SK-N-SH (cell line): ENCODE results near the gene DBH. TPM values are rescaled to one million over a fixed set of nuclear protein-coding genes. Genes with fewer than 3 reads are reported as not detected.

ENCODE experiments used
- CTCF ChIA-PET: fragments of 300-600, 350-600 bp; formaldehyde crosslinking; extraction: SDS; loops from one replicate; lab custom pipeline; 2021; lab: Yijun Ruan, JAX
- POLR2A ChIA-PET: fragments of 350-600 bp; sonication (Branson Sonifier 250); formaldehyde crosslinking; extraction: SDS; loops from one replicate; lab custom pipeline; 2020; ENCODE audit warnings: antibody characterized with exemption, inconsistent platforms; lab: Yijun Ruan, JAX
- DNase-seq: peaks from one replicate; pipeline ENCODE4 v3.0.0; 2012
- H2AFZ ChIP-seq: fragments of 200-600 bp; sonication (generic); 2 replicates; pipeline ENCODE4 v1.8.1; 2016; ENCODE audit warnings: antibody characterized with exemption, mild to moderate bottlenecking, low read depth
- H3F3A ChIP-seq: fragments of 200-600 bp; sonication (generic); replicated peaks from 2 replicates; pipeline ENCODE3; 2016; ENCODE audit warnings: antibody characterized with exemption, mild to moderate bottlenecking; ENCODE audit not compliant: insufficient read depth
- H3K27ac ChIP-seq, 2 experiments: fragments of 200-500 bp in 1 of 2; fragments of 200-600 bp in 1 of 2; sonication (Bioruptor generic) in 1 of 2; sonication (generic), shearing (Covaris generic) in 1 of 2; 2 replicates each; pipeline versions ENCODE4 v1.5.1 to v1.6.1; 2014 to 2016; ENCODE audit warnings: low read depth in 2 of 2, inconsistent platforms in 1 of 2, low read length in 1 of 2, mild to moderate bottlenecking in 1 of 2, mixed read lengths in 1 of 2
- H3K27me3 ChIP-seq: fragments of 200-600 bp; sonication (generic), shearing (Covaris generic); 2 replicates; pipeline ENCODE4 v1.6.1; 2016; ENCODE audit warnings: mixed run types; ENCODE audit not compliant: insufficient read depth
- H3K36me3 ChIP-seq, 2 experiments: fragments of 200-500 bp in 1 of 2; fragments of 200-600 bp in 1 of 2; sonication (Bioruptor generic) in 1 of 2; sonication (generic) in 1 of 2; replicated peaks in 1 of 2; 2 replicates each; pipeline versions ENCODE3 to v1.5.1; 2014 to 2016; ENCODE audit warnings: low read length in 1 of 2, mild to moderate bottlenecking in 1 of 2; ENCODE audit not compliant: insufficient read depth in 2 of 2, control insufficient read depth in 1 of 2
- H3K4me1 ChIP-seq, 2 experiments: fragments of 200-500 bp in 1 of 2; fragments of 200-600 bp in 1 of 2; sonication (Bioruptor generic) in 1 of 2; sonication (generic), shearing (Covaris generic) in 1 of 2; 2 replicates each; pipeline versions ENCODE4 v1.5.1 to v1.6.1; 2014 to 2016; ENCODE audit warnings: low read depth in 1 of 2, low read length in 1 of 2, mixed run types in 1 of 2; ENCODE audit not compliant: insufficient read depth in 2 of 2, control insufficient read depth in 1 of 2
- H3K4me2 ChIP-seq: fragments of 200-600 bp; sonication (generic), shearing (Covaris generic); 2 replicates; pipeline ENCODE4 v1.6.1; 2017; ENCODE audit warnings: mixed run types
- H3K4me3 ChIP-seq, 2 experiments: fragments of 200-500 bp in 1 of 2; fragments of 200-600 bp in 1 of 2; sonication (Bioruptor generic) in 1 of 2; sonication (generic), shearing (Covaris generic) in 1 of 2; 2 replicates each; pipeline versions ENCODE4 v1.5.1 to v1.8.1; 2014 to 2016; ENCODE audit warnings: low read depth in 2 of 2, inconsistent platforms in 1 of 2, low read length in 1 of 2, mild to moderate bottlenecking in 1 of 2, mixed read lengths in 1 of 2, moderate library complexity in 1 of 2
- H3K79me2 ChIP-seq: fragments of 200-600 bp; sonication (generic); 2 replicates; pipeline ENCODE4 v1.8.1; 2017; ENCODE audit warnings: mild to moderate bottlenecking; ENCODE audit not compliant: insufficient read depth
- H3K9ac ChIP-seq: fragments of 200-600 bp; sonication (generic); 2 replicates; pipeline ENCODE4 v1.6.1; 2017; ENCODE audit warnings: mixed run types
- H3K9me2 ChIP-seq: fragments of 200-600 bp; sonication (generic); 2 replicates; pipeline ENCODE4 v1.6.1; 2017; ENCODE audit warnings: mixed run types
- H3K9me3 ChIP-seq: fragments of 200-600 bp; sonication (generic); 2 replicates; pipeline ENCODE4 v1.6.1; 2017; ENCODE audit warnings: mixed run types, mild to moderate bottlenecking, moderate library complexity
- H4K20me1 ChIP-seq: fragments of 200-600 bp; sonication (generic); 2 replicates; pipeline ENCODE4 v1.6.1; 2017; ENCODE audit warnings: mild to moderate bottlenecking, mixed run types; ENCODE audit not compliant: insufficient read depth
- CHD2 ChIP-seq: fragments of 150-350 bp; IDR thresholded peaks from 2 replicates; pipeline ENCODE4 v1.6.1; 2018; ENCODE audit warnings: low read length; ENCODE audit not compliant: partially characterized antibody
- FOSL2 ChIP-seq: IDR thresholded peaks from 2 replicates; pipeline ENCODE4 v1.4.0; 2012; ENCODE audit warnings: low read depth, mild to moderate bottlenecking, moderate library complexity, borderline replicate concordance
- JUND ChIP-seq: IDR thresholded peaks from 2 replicates; pipeline ENCODE4 v1.4.0; 2012
- MEF2A ChIP-seq: IDR thresholded peaks from 2 replicates; pipeline ENCODE4 v1.4.0; 2012; ENCODE audit warnings: low read depth, borderline replicate concordance
- NFIC ChIP-seq: IDR thresholded peaks from 2 replicates; pipeline ENCODE4 v1.4.0; 2012; ENCODE audit warnings: borderline replicate concordance
- POLR2AphosphoS5 ChIP-seq: IDR thresholded peaks from 2 replicates; pipeline ENCODE4 v1.6.1; 2012; ENCODE audit warnings: low read depth, low read length
- RFX5 ChIP-seq: IDR thresholded peaks from 2 replicates; pipeline ENCODE4 v1.6.1; 2012; ENCODE audit warnings: mild to moderate bottlenecking, improper control_type of control experiment, low read length
- SMC3 ChIP-seq: IDR thresholded peaks from 2 replicates; pipeline ENCODE4 v1.6.1; 2012; ENCODE audit warnings: low read depth, low read length, improper control_type of control experiment
- TAF1 ChIP-seq: IDR thresholded peaks from 2 replicates; pipeline ENCODE4 v1.6.1; 2012; ENCODE audit warnings: low read depth, mild to moderate bottlenecking, low read length, moderate library complexity, borderline replicate concordance
- TCF12 ChIP-seq: IDR thresholded peaks from 2 replicates; pipeline ENCODE4 v1.4.0; 2012
- WGBS: methylation state at CpG from one replicate; pipeline ENCODE4 v1.1.6; 2017; ENCODE audit warnings: low lambda C conversion rate; 5-methylcytosine and 5-hydroxymethylcytosine counted together
- polyA plus RNA-seq, 3 experiments: library from polyadenylated mRNA; depleted of rRNA; stranded (reverse); fragments of >200 nt; gene quantifications; 2 replicates each; pipeline ENCODE4 v1.2.3, GENCODE V29; 2012
- TF ChIP-seq, protein P1 (sequence below): fragments of 150-350 bp; IDR thresholded peaks from 2 replicates; pipeline ENCODE4 v1.6.1; 2017; ENCODE audit warnings: antibody characterized with exemption, low read length, low read depth, borderline replicate concordance
- TF ChIP-seq, protein P2 (sequence below): fragments of 150-350 bp; IDR thresholded peaks from 2 replicates; pipeline ENCODE4 v1.6.1; 2016; ENCODE audit warnings: mild to moderate bottlenecking, low read depth, low read length
- TF ChIP-seq, protein P3 (sequence below): IDR thresholded peaks from 2 replicates; pipeline ENCODE4 v1.6.1; 2012; ENCODE audit warnings: mild to moderate bottlenecking, low read depth, low read length, moderate library complexity

The DBH gene
- polyA plus RNA-seq, 1 of the 3 experiments (the other 2 are of a cell fraction): 0.92 TPM

DNA sequence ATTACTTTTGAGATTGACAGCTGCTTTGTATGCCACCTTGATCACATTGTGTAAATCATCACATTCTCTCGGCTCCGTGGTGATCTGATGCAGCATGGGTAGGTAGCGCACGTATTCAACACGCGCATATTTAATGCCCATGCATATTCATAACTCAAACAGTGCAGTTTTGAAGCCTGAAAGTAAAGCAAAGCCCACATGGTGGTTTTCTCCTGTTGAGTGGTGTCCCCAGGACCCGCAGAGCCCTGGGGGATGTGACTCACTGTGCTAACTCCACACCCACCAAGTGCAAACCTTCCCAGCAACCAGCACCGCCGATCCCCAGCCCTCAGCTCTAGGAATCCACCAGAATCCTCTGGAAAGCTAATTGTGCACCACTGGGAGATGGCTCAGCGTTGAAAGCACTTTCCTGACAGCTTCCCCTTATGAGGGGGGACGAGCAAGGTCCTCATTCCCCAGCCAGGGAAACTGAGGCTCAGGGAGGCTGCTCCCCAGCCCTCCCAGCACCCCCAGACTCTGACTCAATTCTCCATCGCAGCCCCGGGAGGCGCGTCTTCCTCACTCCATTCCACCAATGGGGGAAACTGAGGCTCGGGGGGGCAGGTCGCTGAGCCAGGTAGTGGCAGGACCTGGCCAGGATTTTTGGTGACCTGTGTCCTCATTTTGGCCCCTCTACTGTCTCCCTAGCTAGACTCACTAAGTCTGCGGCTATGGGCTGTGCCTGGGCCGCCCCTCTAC, 55.6 kb downstream of the DBH start:
- Histone ChIP-seq H3K79me2 (no peaks in the 10 kb centered on the region), H3K9me2 (no peaks in the 10 kb centered on the region), H3K9me3 (no peaks in the 10 kb centered on the region), H3K27me3 (no peaks in the 10 kb centered on the region), H2AFZ (no peak overlapping the region), H3K9ac (no peak overlapping the region), H3K4me1 (peaks cover 0 to 26% of the 10 kb centered on the region in 2 experiments; a peak in 1 of 4 replicates), H3K36me3 (no peaks in the 10 kb centered on the region), H3K4me2 (no peak overlapping the region), H3K4me3 (no peak overlapping the region), H3K27ac (no peak overlapping the region; a peak in 1 of 4 replicates), H3F3A (no peaks in the 10 kb centered on the region), H4K20me1 (no peaks in the 10 kb centered on the region)
- POLR2A ChIA-PET: interaction anchor here (1.2 kb wide), 1 partner anchor 10 kb away, joined by 3 read pairs; no protein-coding TSS in a partner anchor
- CTCF ChIA-PET: interaction anchor here (0.7 to 2.1 kb wide), 10 partner anchors 8 to 304 kb away, joined by 3 to 7 read pairs (median 3); partner anchors contain the start of gene ADAMTSL2
- DNase-seq: no peak
- WGBS: 91% methylated on average over 12 of the region's 19 CpGs
- TF ChIP-seq TAF1 (no peak), SMC3 (no peak), RFX5 (no peak), CHD2 (no peak), JUND (no peak), MEF2A (no peak), POLR2AphosphoS5 (no peak), FOSL2 (no peak), TCF12 (no peak), NFIC (no peak)
- TF ChIP-seq, protein P1, sequence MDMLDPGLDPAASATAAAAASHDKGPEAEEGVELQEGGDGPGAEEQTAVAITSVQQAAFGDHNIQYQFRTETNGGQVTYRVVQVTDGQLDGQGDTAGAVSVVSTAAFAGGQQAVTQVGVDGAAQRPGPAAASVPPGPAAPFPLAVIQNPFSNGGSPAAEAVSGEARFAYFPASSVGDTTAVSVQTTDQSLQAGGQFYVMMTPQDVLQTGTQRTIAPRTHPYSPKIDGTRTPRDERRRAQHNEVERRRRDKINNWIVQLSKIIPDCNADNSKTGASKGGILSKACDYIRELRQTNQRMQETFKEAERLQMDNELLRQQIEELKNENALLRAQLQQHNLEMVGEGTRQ: no peak
- TF ChIP-seq, protein P2, sequence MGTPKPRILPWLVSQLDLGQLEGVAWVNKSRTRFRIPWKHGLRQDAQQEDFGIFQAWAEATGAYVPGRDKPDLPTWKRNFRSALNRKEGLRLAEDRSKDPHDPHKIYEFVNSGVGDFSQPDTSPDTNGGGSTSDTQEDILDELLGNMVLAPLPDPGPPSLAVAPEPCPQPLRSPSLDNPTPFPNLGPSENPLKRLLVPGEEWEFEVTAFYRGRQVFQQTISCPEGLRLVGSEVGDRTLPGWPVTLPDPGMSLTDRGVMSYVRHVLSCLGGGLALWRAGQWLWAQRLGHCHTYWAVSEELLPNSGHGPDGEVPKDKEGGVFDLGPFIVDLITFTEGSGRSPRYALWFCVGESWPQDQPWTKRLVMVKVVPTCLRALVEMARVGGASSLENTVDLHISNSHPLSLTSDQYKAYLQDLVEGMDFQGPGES: no peak
- TF ChIP-seq, protein P3, sequence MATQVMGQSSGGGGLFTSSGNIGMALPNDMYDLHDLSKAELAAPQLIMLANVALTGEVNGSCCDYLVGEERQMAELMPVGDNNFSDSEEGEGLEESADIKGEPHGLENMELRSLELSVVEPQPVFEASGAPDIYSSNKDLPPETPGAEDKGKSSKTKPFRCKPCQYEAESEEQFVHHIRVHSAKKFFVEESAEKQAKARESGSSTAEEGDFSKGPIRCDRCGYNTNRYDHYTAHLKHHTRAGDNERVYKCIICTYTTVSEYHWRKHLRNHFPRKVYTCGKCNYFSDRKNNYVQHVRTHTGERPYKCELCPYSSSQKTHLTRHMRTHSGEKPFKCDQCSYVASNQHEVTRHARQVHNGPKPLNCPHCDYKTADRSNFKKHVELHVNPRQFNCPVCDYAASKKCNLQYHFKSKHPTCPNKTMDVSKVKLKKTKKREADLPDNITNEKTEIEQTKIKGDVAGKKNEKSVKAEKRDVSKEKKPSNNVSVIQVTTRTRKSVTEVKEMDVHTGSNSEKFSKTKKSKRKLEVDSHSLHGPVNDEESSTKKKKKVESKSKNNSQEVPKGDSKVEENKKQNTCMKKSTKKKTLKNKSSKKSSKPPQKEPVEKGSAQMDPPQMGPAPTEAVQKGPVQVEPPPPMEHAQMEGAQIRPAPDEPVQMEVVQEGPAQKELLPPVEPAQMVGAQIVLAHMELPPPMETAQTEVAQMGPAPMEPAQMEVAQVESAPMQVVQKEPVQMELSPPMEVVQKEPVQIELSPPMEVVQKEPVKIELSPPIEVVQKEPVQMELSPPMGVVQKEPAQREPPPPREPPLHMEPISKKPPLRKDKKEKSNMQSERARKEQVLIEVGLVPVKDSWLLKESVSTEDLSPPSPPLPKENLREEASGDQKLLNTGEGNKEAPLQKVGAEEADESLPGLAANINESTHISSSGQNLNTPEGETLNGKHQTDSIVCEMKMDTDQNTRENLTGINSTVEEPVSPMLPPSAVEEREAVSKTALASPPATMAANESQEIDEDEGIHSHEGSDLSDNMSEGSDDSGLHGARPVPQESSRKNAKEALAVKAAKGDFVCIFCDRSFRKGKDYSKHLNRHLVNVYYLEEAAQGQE: no peak
